ENCODE results near the gene DIP2C. TPM values are rescaled to one million over a fixed set of nuclear protein-coding genes. Genes with fewer than 3 reads are reported as not detected.
"Not testable (repeated sequence)": the region's sequence is repeated elsewhere in the genome, so short reads cannot be mapped to it uniquely, and the experiment has no call there.

Gene DIP2C
- total RNA-seq, 4 donors from 2014 or later, result 8.4 to 22.7 (median 16.8) TPM

GRCh38 chr10:452512-453426, 236.7 kb downstream of the DIP2C start:
- TF ChIP-seq POLR2A (IDR thresholded peaks at IDR 0.05), result no peak
- no peak for TF ChIP-seq CTCF (IDR thresholded peaks at IDR 0.05)
- H3K9me3 ChIP-seq, result no peaks in the 10 kb centered on the region
- no peak overlapping the region for H3K4me3 ChIP-seq
- H3K27ac ChIP-seq, result peak overlapping the region in 1 of 4 donors; percentile 31
- DNase-seq, result no peak
- H3K36me3 ChIP-seq, result no peaks in the 10 kb centered on the region
- H3K4me1 ChIP-seq, result peaks cover 0 to 11% (median 0%) of the 10 kb centered on the region in 4 donors
- no peaks in the 10 kb centered on the region for H3K27me3 ChIP-seq

GRCh38 chr10:451856-452255, 237.6 kb downstream of the DIP2C start:
- no peaks in the 10 kb centered on the region for H3K9me3 ChIP-seq

GRCh38 chr10:451021-451471, 238.4 kb downstream of the DIP2C start:
- no peaks in the 10 kb centered on the region for H3K9me3 ChIP-seq
- peak overlapping the region in 1 of 4 donors; percentile 6 for H3K4me3 ChIP-seq
- H3K4me1 ChIP-seq, result peaks cover 0 to 11% (median 0%) of the 10 kb centered on the region in 4 donors
- peak overlapping the region in 1 of 4 donors; percentile 43 for H3K27ac ChIP-seq
- DNase-seq, result peak in 2 of 3 donors; percentile 85 to 87
- no peaks in the 10 kb centered on the region for H3K36me3 ChIP-seq
- TF ChIP-seq POLR2A (IDR thresholded peaks at IDR 0.05) (no peak), CTCF (IDR thresholded peaks at IDR 0.05) (no peak)
- H3K27me3 ChIP-seq, result peaks cover 0 to 3% of the 10 kb centered on the region in 2 donors

More at GRCh38 chr10:451856-452255, 237.6 kb downstream of the DIP2C start:
- Histone ChIP-seq H3K27me3 (no peaks in the 10 kb centered on the region), H3K36me3 (no peaks in the 10 kb centered on the region), H3K4me3 (no peak overlapping the region), H3K4me1 (peaks cover 0 to 11% (median 0%) of the 10 kb centered on the region in 4 donors), H3K27ac (peak overlapping the region in 1 of 4 donors; percentile 43)
- no peak for DNase-seq
- TF ChIP-seq CTCF (IDR thresholded peaks at IDR 0.05) (no peak), POLR2A (IDR thresholded peaks at IDR 0.05) (no peak)

GRCh38 chr10:450463-450862, 239.0 kb downstream of the DIP2C start:
- Histone ChIP-seq H3K9me3 (no peaks in the 10 kb centered on the region), H3K36me3 (no peaks in the 10 kb centered on the region), H3K4me1 (peaks cover 0 to 11% (median 0%) of the 10 kb centered on the region in 4 donors), H3K27me3 (peaks cover 0 to 3% of the 10 kb centered on the region in 2 donors), H3K27ac (peak overlapping the region in 1 of 4 donors; percentile 43), H3K4me3 (no peak overlapping the region)
- no peak for TF ChIP-seq POLR2A (IDR thresholded peaks at IDR 0.05)
- no peak for TF ChIP-seq CTCF (IDR thresholded peaks at IDR 0.05)
- no peak for DNase-seq

- H3K4me3 ChIP-seq, H3K27ac ChIP-seq, H3K27me3 ChIP-seq: not testable (repeated sequence)
Observed at GRCh38 chr10:449331-449730, 240.1 kb downstream of the DIP2C start.

GRCh38 chr10:443459-443858, 246.0 kb downstream of the DIP2C start:
- no peaks in the 10 kb centered on the region for H3K9me3 ChIP-seq
- H3K36me3 ChIP-seq, result no peaks in the 10 kb centered on the region
- H3K27ac ChIP-seq, result no peak overlapping the region
- H3K4me1 ChIP-seq, result no peaks in the 10 kb centered on the region
- TF ChIP-seq CTCF (IDR thresholded peaks at IDR 0.05) (no peak), POLR2A (IDR thresholded peaks at IDR 0.05) (no peak)
- no peak for DNase-seq
- H3K4me3 ChIP-seq, result no peak overlapping the region
- peaks cover 0 to 3% of the 10 kb centered on the region in 2 donors for H3K27me3 ChIP-seq

More at GRCh38 chr10:449331-449730, 240.1 kb downstream of the DIP2C start:
- H3K36me3 ChIP-seq, H3K9me3 ChIP-seq, DNase-seq: not testable (repeated sequence)
- peaks cover 0 to 11% (median 0%) of the 10 kb centered on the region in 4 donors for H3K4me1 ChIP-seq
